Measurements from ENCODE around the gene GABRQ.
A peak's percentile ranks its signal among the peaks of the same experiment; 100 is the strongest.

Gene GABRQ

DNA sequence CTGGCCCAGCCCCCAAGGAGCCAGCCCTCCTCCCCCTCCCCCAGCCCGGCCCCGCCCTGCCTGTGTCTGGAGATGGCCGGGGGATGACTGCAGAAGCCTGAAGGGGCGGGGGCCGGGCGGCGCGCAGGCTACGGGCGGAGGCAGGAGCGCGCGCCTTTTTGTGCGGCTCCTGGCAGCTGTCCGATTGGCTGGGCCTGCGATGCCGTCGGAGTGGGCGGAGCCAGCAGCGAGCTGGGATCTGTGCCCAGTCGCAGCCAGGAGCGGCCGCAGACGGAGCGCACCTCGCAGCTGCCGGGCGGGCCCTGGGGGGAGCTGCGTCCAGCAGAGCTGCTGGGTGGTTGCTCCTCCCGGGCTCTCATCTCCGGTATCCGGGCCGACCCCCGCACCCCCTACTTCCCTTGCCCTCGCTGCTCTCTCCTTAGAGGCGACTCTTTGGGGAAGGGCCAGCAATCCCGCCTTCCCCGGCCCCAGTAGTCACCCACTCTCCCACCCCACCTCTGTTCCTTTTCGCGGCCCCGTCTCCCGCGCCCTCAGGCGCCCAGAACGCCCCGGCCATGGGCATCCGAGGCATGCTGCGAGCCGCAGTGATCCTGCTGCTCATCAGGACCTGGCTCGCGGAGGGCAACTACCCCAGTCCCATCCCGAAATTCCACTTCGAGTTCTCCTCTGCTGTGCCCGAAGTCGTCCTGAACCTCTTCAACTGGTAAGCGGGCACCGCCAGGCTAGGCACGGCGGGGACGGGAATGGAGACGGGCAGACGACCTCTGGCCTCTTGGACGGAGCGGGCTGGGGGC is at the start of gene GABRQ:
GABRQ (plus strand) TSS at position 247 of the 794 bp plus-strand sequence; CDS start at position 555, 308 bp downstream.
- no peak for DNase-seq (ENCODE audit: low read depth)

- no peak for DNase-seq (ENCODE audit: low read depth)
Observed at GRCh38 chrX:152588206-152588605, 49.5 kb upstream of the GABRQ start.

DNA sequence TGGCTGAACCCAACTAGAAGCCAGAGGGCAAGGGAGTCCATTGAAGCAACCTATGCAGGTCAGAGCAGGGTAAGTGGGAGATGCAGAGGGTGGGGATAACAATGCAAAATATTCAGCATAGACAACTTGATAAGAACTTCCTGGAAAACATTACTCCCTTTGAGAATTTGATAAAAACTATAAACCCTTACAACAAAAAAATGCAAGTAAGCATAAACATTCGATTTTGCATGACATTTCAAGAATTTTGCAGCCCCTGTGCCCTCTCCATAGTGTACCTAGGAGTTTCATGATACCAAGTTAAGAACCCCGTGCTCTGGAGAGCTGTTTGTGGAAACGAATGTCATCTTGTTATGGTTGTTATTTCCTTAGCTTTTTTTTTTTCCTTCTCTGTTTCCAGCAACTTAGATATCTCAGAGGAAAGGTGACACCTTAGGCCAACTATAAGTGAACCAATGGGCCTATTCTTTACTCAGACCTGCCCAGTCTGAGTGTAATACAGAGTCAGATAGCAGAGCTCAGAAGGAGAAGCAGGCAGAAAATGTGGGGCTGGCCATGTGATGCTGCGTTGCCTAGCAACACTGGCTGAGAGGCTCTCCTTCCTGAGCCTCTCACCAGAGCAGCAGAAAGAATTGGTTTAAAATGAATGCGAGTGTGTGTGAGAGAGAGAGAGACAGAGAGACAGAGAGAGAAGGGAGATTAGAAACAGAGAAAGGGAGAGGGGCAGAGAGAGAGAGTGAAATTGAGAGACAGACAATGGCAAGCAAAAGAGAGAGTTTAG is 36.7 kb upstream of the GABRQ start:
- DNase-seq (ENCODE audit: low read depth) = no peak

DNA sequence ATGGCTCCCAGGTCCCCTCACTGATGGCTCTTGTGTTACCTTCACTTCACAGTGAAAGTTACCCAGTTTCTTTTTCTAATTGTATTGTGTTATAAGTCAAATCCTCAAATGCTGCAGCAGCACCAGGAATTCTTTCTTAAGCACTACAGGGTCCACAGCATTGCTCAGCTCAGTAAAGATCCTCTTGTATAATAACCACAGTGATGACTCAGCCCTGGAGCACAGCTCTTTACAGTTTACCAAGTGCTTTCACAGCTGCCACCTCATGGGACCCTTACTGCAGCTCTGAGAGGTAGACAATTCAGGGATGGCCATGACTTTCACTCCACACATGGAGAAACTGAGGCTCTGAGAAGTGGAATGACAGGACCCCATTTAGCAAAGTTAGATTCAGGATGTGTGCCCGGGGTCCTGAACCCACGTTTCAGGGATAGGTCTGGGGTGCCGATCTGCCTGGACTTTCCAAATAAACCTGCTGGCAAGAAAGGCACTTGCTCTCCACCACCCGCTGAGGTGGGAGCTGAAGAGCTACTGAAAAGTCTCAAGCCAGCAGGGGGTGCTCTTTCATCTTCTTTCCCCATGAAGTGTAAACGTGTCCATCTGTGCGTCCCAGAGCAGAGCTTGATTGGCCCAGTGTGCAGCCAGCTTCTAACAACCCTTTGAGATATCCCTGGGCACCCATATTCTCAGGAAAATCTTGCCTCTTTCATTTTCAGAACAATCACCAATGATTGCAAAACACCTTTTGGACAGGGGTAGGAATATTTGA is 35.7 kb upstream of the GABRQ start:
- DNase-seq (ENCODE audit: low read depth) = no peak

DNA sequence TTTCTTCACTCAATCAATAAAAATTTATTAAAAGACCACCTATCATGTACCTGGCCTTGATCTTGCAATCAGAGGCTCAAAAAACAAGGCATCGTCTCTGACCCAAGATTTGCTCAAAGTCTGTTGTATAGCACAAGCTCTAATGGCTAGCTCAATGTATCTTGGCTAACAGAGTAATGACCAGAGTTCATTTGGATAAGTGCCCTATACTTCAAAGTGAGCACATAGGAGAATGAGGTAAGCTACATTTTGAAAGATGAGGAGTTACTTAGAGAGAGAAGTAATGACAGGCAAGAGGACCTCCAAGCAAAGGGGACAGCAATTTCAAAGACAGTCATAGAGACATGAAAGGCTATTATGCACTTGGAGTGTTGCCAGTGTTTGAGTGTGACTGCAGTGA is 22.9 kb upstream of the GABRQ start:
- DNase-seq (ENCODE audit: low read depth) = no peak

- DNase-seq (ENCODE audit: low read depth) = no peak
Observed at GRCh38 chrX:152619897-152620296, 17.8 kb upstream of the GABRQ start.

GRCh38 chrX:152632445-152633097 is 5.1 kb upstream of the GABRQ start:
- DNase-seq (ENCODE audit: low read depth) = peak; percentile 7

DNA sequence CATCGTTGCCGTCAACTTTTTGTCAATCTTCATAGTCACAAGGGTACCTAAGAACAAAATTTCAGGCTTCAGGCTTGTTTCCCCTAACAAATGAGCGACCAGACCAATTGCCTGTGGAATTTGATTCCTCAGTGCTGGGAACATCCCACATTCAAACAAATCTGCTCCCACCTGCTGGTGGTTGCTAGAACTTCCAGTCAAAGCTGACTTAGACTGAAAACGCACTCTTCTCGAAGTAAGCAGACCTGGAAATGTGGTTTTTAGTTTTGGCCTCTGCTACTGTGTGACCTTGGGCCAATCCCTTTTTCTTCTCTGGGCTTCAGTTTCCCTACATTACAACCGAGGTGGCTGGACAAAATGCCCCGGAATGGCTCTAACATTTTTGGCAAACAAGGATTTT is 1.8 kb upstream of the GABRQ start:
- no peak for DNase-seq (ENCODE audit: low read depth)

GRCh38 chrX:152638443-152638904 is 779 bp downstream of the GABRQ start:
- DNase-seq (ENCODE audit: low read depth) = no peak

GRCh38 chrX:152639426-152639825 is 1.7 kb downstream of the GABRQ start:
- DNase-seq (ENCODE audit: low read depth) = no peak

GRCh38 chrX:152640034-152640818 is 2.5 kb downstream of the GABRQ start:
- no peak for DNase-seq (ENCODE audit: low read depth)

DNA sequence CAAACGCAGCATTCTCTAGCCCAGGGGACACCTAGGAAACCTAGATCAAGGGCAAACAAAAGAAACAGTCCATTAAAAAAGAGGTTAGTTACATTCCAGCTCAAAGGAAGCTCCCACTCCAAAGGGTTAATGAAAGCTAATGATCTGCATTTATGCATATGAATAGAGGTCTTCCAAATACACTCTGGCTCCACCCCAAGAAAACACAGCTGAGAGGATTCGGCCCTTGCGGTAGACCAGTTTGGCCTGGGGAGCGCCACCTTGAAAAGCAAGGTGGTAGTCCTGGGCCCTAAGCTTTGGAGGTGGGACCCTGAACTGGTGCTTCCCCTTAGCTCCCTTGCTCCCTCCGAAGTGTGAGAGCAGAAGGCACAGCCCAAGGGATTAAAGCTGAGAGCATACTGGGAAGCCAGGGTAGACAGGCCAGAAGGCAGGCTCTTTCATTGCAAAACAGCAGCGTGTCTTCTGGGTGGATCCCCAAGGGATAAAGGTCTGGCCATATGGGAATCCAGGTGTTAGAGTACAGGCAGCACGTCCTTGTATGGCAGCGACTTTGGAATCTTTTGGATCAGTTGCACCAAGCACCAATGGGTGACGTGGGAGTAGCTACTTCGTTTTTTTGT is 3.7 kb downstream of the GABRQ start:
- no peak for DNase-seq (ENCODE audit: low read depth)

GRCh38 chrX:152641996-152642395 is 4.3 kb downstream of the GABRQ start:
- DNase-seq (ENCODE audit: low read depth) = no peak

DNA sequence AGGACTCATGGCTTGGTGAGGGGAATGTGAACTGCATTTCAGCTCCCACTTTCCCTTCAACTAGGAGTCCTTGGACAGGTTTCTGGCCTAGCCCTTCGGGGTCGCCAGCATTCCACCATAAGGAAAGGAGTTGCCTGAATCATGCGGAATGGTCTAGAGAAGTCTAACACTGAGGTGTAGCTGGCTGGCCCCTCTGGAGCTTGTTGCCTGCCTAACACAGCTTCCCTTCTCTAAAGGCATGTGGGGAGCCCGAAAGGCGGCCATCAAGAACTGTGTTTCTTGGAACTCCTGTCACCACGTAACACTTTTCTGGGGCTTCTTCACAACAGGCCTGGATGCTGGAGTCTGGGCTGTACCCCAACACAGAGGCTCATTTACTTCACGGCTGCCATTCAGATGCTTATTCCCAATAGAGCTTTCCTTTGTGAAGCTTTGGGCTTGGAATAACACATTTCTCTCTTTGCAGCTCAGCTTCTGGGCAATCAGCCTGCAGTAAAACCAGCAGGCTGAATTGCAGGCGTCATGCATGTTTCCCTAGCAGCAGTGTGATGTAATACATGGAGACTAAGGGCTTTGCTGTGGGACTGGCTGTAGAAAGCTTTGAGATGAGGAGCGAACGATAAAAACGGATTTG is 5.4 kb downstream of the GABRQ start:
- DNase-seq (ENCODE audit: low read depth) = no peak

DNA sequence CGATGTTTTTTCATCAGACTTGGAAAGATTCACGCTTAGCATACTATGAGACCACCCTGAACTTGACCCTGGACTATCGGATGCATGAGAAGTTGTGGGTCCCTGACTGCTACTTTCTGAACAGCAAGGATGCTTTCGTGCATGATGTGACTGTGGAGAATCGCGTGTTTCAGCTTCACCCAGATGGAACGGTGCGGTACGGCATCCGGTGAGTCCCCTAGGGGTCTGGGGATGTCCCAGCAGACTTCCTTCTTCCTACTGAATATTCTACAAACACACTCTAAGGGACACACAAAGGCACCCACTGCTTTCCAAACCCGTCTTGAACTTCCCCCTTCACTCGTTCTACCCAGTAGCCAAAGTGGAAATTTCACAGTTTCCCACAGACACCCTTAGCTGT is 9.3 kb downstream of the GABRQ start:
- DNase-seq (ENCODE audit: low read depth) = no peak

GRCh38 chrX:152647978-152648377 is 10.3 kb downstream of the GABRQ start:
- DNase-seq (ENCODE audit: low read depth) = no peak

DNA sequence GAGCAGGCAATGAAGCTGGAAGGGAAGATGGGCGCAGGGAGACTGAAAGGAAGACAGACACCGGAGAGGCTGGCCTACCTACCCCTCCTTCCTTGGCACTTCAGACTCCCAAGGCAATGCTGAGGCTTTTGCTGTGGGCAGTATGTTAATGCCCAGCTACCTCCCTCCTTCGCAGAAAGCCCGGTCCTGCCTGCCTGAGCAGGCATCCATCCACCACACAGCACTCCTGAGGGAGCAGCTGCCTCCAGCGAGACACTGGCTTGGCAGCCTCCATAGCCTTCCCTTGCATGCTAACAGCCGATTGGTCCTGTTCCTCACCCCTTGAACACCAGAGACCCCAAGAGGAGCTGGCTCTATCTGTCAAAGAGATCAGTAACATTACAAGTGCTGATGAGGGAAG is 14.4 kb downstream of the GABRQ start:
- DNase-seq (ENCODE audit: low read depth) = no peak

GRCh38 chrX:152652467-152652866 is 14.8 kb downstream of the GABRQ start:
- DNase-seq (ENCODE audit: low read depth) = no peak

DNA sequence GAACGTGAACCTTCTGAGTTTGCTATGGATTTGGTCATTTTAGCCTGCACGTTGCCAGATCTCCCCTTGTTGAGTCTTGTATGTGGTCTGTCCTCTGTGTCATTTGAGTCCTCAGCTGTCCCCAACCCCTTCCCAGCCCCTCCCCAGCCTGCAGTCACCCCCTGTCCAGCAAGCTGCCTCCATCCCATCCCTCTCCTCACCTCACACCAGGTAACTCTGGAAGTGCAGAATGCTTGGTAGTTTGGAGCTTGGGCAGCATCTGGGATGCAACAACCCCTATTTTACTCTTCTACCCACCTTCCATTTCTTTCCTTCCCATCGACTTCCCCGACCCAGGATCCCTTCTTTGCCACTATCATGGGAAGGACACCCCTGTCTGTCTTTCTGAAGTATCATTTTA is 18.4 kb downstream of the GABRQ start:
- no peak for DNase-seq (ENCODE audit: low read depth)

- no peak for DNase-seq (ENCODE audit: low read depth)
Observed at GRCh38 chrX:152656890-152657289, 19.2 kb downstream of the GABRQ start.
